Measurements from ENCODE around the gene UTP4. TPM values are rescaled to one million over a fixed set of nuclear protein-coding genes. Genes with fewer than 3 reads are reported as not detected.
A peak's percentile ranks its signal among the peaks of the same experiment; 100 is the strongest.

Gene UTP4
- total RNA-seq, 1 donor from 2014 or later: 26.6 TPM

DNA sequence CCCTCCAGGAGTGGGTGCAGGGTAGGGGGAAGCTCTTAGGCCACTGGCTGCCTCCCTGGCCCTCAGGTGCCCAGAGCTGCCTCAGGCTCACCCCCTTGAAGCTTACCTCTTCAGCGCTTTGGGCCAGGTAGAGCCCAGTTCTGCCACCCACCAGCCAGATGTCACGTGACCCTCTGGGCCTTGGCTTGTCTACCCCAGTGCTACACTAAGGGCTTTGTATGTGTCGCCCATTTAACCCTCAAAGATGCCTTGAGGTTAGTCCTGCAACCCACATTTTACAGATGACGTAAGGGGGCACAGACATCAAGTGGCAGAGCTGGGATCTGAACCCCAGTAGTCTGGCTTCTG lies 23.6 kb upstream of the UTP4 start:
- DNase-seq (ENCODE audit: missing footprints): peak; percentile 18
- no peak for ATAC-seq
- intact Hi-C loops (cut with DNase I): loop anchor here (5.0 kb wide), 1 partner anchor 207 kb away; no protein-coding TSS in a partner anchor

DNA sequence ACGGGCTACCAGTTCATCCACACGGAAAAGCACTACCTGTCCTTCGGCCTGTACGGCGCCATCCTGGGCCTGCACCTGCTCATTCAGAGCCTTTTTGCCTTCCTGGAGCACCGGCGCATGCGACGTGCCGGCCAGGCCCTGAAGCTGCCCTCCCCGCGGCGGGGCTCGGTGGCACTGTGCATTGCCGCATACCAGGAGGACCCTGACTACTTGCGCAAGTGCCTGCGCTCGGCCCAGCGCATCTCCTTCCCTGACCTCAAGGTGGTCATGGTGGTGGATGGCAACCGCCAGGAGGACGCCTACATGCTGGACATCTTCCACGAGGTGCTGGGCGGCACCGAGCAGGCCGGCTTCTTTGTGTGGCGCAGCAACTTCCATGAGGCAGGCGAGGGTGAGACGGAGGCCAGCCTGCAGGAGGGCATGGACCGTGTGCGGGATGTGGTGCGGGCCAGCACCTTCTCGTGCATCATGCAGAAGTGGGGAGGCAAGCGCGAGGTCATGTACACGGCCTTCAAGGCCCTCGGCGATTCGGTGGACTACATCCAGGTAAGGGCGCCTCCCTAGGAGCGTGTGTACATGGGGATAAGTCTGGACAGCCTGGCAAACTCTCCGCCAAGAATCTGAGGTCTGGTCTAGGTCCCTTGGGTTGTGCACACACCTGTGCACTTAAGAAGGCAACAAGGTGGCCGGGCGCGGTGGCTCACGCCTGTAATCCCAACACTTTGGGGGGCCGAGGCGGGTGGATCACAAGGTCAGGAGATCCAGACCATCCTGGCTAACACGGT lies 22.8 kb upstream of the UTP4 start:
- intact Hi-C loops (cut with DNase I): loop anchor here (5.0 kb wide), 1 partner anchor 207 kb away; no protein-coding TSS in a partner anchor
- ATAC-seq: no peak
- peak; percentile 41 for DNase-seq (ENCODE audit: missing footprints)

DNA sequence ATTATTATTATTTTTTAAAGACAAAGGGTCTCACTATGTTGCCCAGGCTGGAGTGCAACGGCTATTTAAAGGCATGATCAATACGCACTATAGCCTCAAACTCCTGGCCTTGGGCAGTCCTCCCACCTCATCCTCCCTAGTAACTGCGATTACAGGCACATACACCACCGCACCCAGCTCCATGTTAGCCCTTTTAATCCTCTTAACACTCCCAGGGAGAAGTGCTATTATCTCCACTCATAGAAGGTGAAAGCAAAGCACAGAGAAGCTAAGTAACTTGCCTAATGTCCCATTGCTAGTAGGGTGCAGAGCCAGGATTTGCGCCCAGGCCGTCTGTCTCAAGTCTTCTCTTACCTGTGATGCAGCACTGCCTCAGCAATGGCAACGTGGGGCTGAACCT lies 22.0 kb upstream of the UTP4 start:
- DNase-seq (ENCODE audit: missing footprints): no peak
- no peak for ATAC-seq
- intact Hi-C loops (cut with DNase I): no loop called here

DNA sequence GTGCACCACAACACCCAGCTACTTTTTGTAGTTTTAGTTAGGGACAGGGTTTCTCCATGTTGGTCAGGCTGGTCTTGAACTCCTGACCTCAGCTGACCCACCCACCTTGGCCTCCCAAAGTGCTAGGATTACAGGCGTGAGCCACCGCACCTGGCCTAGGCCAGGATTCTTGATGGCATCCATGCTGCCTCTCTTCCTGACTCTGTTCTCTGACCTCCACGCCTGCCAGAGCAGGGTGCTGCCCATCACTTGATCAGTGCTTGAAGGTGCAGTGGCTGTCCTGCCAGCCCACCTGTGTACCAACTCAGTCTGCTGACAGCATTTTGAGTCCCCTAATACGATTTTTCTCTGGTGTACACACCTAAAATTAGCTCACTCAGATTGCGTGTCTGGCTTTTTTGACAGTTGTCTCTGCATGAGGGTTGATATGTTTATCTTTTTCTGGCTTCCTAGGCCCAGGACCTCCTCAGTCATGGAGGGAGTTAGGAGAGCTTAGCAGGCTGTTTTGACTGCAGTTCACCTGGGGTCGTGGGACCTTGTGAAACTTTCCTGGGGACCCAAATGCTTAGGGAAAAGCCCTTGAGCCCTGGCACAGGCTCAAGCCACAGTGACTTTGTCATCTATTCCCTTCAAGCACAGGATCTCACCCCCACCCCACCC lies 21.1 kb upstream of the UTP4 start:
- peak; percentile 43 for DNase-seq (ENCODE audit: missing footprints)
- intact Hi-C loops (cut with DNase I): no loop called here
- ATAC-seq: no peak

DNA sequence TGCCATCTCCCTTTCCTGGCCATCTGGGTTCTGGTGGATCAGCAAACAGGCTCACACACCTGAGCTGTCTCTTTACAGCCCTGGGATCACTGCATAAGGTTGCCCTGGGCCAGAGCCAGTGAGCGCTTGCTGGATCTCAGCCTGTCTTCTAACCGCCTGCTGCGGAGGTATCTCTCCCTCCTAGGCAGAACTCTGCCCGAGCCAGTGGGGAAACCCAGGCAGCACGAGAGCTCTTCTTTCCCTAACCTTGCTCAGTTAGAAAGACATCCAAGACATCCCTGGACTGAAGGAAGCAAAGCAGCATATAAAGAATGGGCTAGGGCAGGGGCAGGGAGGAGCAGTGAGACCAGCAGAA lies 20.6 kb upstream of the UTP4 start:
- intact Hi-C loops (cut with DNase I): no loop called here
- ATAC-seq: no peak
- peak; percentile 27 for DNase-seq (ENCODE audit: missing footprints)

DNA sequence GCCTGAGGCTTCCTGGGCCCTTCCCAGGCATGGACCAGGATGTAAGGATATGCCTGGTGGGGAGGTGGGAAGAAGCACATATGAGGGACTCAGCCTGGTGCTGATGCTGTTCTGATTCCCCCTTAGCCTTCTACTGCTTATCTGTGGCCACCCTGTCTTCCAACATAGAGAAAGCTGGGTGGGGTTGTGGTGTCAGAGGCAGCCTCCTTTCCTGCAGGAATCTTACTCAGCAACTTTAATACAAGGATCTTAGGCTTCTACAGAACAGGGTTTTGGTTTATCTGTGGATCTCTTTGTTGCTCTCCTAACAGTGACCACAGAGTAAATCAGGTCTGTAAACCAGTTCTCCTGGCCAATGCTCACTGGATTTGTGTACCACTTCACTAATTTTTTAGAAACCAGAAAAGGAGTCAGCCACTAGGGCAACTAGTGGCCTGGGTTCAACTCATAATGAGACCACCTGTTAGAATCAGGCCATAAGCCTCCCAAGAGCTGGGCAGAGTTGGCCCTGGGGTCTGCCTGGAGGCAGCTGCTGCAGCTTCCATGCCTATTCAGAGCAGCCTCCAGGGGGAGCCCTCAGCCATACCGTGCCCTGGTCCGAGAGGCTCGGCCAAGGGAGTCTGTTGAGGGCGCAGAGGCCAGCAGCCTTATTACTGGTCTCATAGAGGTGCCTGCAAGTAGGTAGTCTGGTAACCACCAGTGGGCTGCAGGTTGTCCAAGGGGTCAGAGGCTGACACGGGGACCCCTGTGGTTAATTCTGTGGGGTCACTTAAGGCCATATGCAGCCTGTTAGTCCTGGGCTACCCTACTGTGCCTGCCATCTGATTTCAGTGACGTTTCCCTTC lies 19.9 kb upstream of the UTP4 start:
- DNase-seq (ENCODE audit: missing footprints) (peak; percentile 67), ATAC-seq (peak; percentile 44)
- intact Hi-C loops (cut with DNase I): no loop called here

DNA sequence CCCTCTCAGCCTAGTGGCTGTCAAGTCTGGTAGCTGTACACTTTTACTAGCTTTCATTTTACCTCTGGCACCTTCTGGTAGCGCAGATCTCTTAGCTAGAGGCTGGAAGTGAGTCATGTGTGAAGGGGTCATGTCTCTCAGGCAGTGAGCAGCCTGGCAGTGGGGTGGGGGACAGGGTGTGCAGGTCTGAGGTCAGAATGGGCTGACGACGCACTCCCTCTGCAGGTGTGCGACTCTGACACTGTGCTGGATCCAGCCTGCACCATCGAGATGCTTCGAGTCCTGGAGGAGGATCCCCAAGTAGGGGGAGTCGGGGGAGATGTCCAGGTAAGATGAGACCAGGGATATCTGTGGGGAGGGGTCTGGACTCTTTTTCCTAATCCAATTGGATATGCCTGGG lies 19.2 kb upstream of the UTP4 start:
- DNase-seq (ENCODE audit: missing footprints) (peak; percentile 21), ATAC-seq (no peak)
- intact Hi-C loops (cut with DNase I): no loop called here

DNA sequence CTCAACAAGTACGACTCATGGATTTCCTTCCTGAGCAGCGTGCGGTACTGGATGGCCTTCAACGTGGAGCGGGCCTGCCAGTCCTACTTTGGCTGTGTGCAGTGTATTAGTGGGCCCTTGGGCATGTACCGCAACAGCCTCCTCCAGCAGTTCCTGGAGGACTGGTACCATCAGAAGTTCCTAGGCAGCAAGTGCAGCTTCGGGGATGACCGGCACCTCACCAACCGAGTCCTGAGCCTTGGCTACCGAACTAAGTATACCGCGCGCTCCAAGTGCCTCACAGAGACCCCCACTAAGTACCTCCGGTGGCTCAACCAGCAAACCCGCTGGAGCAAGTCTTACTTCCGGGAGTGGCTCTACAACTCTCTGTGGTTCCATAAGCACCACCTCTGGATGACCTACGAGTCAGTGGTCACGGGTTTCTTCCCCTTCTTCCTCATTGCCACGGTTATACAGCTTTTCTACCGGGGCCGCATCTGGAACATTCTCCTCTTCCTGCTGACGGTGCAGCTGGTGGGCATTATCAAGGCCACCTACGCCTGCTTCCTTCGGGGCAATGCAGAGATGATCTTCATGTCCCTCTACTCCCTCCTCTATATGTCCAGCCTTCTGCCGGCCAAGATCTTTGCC lies 18.0 kb upstream of the UTP4 start:
- DNase-seq (ENCODE audit: missing footprints): peak; percentile 43
- intact Hi-C loops (cut with DNase I): no loop called here

DNA sequence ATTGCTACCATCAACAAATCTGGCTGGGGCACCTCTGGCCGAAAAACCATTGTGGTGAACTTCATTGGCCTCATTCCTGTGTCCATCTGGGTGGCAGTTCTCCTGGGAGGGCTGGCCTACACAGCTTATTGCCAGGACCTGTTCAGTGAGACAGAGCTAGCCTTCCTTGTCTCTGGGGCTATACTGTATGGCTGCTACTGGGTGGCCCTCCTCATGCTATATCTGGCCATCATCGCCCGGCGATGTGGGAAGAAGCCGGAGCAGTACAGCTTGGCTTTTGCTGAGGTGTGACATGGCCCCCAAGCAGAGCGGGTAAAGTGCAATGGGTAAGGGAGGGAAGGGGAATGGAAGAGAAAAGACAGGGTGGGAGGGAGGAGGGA lies 17.5 kb upstream of the UTP4 start:
- DNase-seq (ENCODE audit: missing footprints): no peak
- ATAC-seq: no peak
- intact Hi-C loops (cut with DNase I): no loop called here

More for the DNA sequence above, 18.0 kb upstream of the UTP4 start:
- no peak for ATAC-seq

DNA sequence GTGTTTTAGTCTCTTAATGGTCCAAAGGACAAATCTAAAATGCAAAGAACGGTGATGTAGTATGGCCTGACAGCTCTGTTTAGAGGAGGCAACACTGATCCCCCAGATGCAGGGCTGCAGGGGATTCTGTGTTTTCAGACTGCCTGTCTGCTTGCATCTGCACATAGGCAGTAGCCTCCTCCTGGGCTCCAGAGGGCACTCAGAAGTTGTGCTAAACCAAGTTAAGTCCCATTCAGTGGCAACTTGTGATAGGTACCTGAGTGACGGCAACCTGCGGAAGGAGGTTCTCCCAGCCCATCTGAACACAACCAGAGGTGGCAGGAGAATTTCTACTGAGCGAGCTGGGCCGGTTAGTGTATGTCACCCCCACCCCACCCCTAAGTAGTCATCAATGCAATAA lies 17.1 kb upstream of the UTP4 start:
- intact Hi-C loops (cut with DNase I): no loop called here
- no peak for ATAC-seq
- DNase-seq (ENCODE audit: missing footprints): peak; percentile 35

DNA sequence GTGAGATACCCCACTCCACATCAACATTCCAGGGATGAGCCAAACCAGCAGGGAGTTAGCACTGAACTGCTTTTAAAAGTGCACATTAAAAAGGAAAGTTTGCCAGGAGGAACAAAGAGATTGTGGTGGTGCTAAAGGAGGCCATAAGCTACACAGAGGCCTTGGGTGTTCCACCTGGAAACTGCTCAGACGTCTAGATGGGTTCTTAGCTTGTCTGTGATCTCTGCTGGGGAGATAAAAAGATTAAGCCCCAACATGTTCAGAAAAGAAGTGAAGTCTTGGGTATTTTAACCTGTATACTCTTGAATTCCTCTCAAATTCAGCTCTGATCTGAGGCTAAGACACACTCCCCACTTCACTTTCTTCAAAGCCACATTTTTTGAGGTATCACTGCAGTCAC lies 16.6 kb upstream of the UTP4 start:
- ATAC-seq (no peak), DNase-seq (ENCODE audit: missing footprints) (no peak)
- intact Hi-C loops (cut with DNase I): no loop called here

DNA sequence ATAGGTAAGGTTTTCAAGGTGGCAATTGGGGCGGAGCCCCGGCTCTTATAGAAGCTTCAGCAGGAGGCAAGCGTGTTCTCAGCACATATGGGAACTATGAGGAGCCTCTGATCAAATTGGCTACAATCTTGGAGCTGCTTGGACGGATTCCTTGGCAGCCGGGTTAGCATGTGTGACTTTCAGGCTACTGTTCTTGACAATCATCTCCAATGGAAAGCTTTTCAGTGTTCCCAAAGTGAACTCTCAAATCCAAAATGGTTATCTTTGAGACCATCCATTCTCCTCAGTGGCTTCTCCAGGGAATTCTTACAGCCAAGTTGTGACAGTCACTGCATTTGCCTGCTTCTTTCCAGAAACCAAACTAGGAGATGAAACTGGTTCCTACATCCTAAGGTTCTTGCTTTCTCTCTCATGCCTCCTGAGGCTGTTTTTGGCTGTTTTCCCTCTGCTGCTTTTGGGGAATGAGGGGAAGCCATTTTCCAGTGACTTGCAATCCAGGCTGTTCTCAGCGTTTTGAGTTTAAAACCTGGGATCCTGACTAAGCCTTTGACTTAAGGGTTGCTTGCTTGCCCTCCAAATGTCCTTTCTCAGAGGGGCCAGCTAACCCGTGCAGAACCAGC lies 16.1 kb upstream of the UTP4 start:
- ATAC-seq (no peak), DNase-seq (ENCODE audit: missing footprints) (no peak)
- intact Hi-C loops (cut with DNase I): no loop called here

DNA sequence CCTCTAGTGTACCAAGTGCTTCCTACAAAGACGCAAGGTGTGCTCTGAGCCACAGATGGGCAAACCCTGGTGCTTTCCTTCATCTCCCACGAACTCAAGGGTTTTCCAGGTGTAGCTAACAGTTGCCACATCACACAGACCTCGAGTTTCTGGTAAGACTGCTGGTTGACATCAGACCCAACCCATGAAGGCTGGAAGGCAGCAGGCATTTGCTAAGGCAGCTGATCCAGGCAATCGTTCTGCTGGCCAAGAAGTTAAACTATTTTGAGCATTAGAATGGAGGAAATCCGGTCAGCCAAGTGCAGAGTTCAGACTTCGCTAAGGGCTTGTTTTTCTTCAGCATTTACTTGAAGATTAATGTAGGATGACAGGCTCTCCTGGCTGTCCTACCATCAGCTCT lies 15.5 kb upstream of the UTP4 start:
- intact Hi-C loops (cut with DNase I): no loop called here
- ATAC-seq: no peak

DNA sequence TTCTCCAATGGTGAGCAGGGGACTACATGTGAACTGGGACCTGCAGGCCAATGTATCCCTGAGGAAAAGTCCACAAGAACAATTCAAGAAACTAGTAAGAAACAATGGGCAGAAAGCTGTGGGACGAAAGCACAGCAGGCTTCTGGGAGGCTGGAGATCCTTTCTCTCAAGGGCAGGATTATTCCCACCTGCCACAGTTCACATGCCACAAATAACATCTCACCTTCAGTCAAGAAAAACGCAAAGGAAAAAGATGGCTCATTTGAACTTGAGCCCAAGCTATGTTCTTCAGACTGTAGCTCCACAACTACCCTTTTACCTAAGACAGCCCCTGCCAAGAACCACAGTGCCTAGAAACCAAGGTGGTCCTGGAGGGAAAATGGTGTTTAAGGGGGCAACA lies 14.0 kb upstream of the UTP4 start:
- ATAC-seq (no peak), DNase-seq (ENCODE audit: missing footprints) (no peak)
- intact Hi-C loops (cut with DNase I): no loop called here

More for the DNA sequence above, 15.5 kb upstream of the UTP4 start:
- no peak for DNase-seq (ENCODE audit: missing footprints)

DNA sequence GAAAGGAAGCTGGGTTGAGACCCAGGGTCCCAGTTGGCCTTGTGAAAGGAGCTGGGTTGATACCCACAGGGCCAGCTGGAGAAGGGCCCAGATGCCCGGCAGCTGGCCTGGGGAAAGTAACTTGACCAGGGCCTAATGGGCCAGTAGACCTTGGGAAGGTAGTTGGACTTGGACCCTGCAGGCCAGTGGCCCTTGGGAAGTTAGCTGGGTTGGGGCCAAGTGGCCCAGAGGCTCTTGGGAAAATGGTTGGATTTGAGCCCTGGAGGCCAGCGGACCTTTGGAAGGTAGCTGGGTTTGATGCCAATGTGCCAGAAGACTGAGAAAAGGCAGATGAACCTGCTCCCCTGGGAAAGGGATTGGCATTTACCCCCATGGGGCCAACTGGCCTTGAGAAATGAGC lies 13.5 kb upstream of the UTP4 start:
- DNase-seq (ENCODE audit: missing footprints) (no peak), ATAC-seq (no peak)
- intact Hi-C loops (cut with DNase I): no loop called here

DNA sequence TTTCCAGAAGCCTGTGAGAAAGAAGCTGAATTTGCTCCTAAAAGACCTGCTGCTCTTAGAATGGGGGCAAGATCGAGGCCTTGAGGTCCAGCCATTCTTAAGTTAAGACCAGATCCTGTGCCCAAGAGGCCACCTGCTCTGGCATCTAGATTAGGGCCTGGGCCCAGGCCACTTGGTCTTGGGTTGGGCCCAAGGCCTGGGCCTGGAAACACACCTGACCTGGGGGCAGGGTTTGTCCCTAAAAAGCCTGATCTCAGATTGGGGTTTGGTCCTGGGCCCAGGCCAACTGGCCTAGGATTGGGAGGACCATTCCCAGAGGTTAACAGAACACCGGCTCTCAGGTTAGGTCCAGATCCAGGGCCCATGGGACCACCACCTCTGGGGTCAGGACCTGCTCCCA lies 12.9 kb upstream of the UTP4 start:
- DNase-seq (ENCODE audit: missing footprints) (no peak), ATAC-seq (no peak)
- intact Hi-C loops (cut with DNase I): no loop called here

DNA sequence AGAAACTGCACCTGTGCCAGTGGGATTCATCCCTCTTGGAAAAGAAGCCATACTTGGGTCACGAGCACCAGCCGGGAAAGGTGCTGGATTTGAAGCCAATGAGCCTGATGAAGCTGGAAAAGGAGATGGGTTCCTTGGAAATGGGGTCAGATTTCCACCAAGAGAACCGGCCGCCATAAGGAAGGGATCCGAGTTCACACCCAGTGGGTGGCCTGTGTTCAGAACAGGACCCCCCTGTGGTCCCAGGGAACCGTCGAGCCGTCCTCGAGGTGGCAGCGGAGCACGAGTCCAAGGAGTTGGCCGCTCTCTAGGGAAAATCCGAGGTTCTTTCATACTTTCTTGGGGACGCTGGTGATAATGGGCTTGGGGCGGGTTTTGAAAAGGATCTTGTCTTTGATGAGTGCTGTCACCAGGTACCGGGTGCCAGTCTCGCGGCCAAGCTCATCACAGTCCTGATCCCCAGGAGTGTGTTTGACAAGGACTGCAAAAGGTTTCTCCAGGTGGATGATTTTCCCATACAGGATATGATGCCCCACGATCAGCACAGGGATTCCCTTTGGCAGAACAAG lies 12.3 kb upstream of the UTP4 start:
- ATAC-seq (no peak), DNase-seq (ENCODE audit: missing footprints) (no peak)
- intact Hi-C loops (cut with DNase I): loop anchor here (5.0 kb wide), 2 partner anchors 273 to 593 kb away; no protein-coding TSS in a partner anchor

DNA sequence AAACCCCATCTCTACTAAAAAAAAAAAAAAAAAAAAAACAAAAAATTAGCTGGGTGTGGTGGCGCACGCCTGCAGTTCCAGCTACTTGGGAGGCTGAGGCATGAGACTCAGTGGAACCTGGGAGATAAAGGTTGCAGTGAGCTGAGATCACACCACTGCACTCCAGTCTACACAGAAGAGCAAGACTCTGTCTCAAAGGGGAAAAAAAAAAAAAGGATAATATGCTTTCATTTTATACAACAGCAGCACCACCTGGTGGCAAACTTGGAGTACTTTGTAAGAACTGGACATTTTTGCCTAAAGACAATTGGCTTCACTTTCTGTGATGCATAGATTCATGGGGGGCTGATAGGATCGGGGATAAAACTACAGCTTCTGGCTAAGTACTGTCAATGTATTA lies 8.5 kb upstream of the UTP4 start:
- ATAC-seq: no peak
- no peak for DNase-seq (ENCODE audit: missing footprints)
- intact Hi-C loops (cut with DNase I): loop anchor here (2.0 to 5.0 kb wide), 3 partner anchors 221 to 597 kb away; no protein-coding TSS in a partner anchor

Measured in Right ventricle myocardium inferior (tissue), 1 donor.